Smooth muscle cell of the brain vasculature (primary cell): ENCODE measurements around the gene INTS11.

Experiments
- DNase-seq: peaks from one replicate; pipeline ENCODE4 v3.0.0-alpha.2; 2012; ENCODE audit warnings: low read depth, low spot score

Gene INTS11

DNA sequence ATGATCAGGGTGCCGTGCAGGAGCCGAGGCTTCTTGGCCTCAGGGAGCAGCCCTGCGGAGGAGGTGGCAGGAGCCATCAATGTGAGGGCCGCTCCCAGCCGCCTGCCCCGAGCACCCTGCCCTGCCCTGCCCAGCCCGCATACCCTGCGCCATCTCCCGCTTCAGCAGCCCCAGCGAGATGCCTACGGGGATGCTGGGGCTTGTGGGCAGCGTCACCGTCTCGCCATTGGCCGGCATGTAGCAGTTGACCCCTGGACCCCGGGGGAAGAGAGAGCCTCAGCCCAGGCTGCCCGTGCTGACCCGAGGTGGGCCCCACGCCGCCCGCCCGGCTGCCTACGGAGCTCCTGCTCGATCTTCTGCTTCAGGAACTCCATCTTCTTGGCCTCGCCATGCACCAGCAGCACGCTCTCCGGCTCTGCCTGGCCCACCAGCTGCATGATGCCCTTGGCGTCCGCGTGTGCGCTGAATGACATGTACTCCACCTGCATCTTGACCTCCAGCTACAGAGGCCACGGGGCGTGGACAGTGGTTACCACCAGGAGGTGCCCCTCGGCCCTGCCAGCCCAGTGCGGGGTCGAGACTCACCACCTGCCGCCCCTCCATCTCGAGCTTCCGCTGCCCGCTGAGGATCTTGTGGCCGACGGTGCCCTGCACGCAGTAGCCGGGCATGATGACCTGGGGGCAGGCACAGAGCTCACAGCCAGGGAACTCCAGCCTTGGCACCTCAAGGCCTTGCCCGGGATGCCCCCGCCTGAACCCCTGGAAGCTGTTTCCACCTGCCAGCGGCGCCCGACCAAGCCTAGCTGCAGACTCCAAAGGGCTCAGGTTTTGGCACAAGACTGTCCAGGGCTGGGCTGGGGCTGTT, 11.8 kb downstream of the INTS11 start:
- no peak for DNase-seq

DNA sequence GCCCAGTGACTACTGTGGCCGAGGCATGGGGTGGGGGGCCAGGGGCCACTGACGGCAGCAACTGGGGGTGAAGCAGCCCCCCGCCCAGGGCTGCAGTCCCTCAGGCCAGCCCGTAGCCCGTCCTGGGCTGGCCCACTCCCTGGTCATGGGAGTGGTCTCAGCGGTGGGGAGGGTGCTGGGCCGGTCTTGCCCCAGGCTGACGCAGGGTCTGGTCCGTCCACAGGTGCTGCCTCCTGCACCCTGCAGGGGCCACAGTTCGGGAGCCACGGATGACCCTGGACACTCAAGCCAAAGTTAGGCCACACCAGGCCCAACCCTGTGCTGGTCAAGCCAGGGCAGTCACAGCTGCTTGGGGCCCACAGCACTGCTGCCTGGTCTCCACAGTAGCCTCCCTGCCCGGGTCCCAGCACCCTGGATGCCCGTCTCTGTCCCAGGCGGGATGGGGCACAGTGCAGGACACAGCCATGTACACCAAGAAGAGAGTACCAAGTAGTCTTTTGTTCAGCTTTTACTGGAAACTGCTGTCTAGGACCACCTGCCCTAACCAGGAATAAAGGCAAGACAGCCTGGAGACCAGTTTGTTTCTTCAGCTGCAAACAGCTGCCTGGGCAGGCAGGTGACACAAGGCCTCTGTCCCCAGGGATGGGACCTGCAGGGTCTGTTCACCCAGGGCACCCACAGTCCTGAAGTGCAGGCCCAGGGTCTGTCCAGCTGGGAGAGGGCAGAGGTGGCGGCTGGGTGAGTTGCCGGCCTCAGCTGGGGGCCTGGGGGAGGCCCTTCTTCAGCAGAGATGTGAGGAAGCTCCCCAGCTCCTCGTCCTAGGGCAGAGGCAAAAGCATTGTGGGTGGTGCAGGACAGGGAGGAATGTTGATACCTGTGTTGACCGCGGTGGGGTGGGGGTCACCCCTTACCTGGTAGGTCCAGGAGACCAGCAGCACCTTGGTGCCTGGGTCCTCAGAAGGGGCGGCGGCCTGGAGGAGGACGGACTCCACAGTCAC, 13.1 kb downstream of the INTS11 start:
- no peak for DNase-seq

- DNase-seq, result no peak
These were observed 13.9 kb downstream of the INTS11 start for GRCh38 chr1:1310476-1311053.

GRCh38 chr1:1310109-1310385, 14.4 kb downstream of the INTS11 start:
- DNase-seq, result no peak

- DNase-seq, result no peak
These were observed 15.0 kb downstream of the INTS11 start for GRCh38 chr1:1309251-1310108.

- DNase-seq, result no peak
These were observed 15.7 kb downstream of the INTS11 start for GRCh38 chr1:1308756-1309250.

DNA sequence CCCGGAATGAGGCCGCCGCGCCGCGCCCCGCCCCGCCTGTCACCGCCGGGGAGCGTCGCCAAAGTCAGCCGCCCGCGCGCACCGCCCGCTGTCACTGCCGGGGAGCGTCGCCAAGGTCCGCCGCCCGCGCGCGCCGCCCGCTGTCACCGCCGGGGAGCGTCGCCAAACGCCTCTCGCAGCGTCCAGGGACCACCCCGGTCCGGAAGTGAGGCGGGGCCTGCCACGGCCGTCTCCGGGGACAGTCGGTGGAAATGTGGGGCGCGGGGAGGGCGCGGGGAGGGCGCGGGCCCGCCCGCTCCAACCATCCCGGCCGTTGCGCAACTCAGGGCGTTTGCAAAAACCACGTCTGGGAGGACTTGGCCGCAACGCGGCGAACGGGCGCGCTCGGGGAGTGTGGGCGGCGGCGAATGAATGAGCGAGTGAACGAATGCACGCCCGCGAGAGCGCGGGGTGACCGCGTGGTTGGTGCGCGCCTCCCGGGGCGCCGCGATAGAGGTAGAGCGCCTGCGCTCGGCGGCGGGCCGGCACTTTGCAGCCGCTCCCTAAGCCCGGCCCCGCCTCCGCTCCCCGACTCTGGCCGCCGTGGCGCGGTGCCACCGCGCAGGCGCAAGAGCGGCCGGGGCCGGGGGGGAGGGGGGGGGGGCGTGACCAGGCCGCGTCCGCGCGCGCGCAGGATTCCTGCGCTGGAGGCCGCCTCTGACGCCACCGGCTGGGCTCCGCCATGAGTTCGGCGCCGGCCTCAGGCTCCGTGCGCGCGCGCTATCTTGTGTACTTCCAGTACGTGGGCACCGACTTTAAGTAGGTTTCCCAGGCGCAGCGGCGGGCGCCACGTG, 16.3 kb downstream of the INTS11 start, which contains the start of the genes ACAP3 and PUSL1:
Gene ACAP3 (minus strand): TSS at position 8 of the 833 bp plus-strand sequence. CDS start 115 bp downstream, outside the sequence.
Gene PUSL1 (plus strand): TSS at position 675 of the 833 bp plus-strand sequence. CDS start 47 bp downstream, at position 722.
- DNase-seq, result peak; percentile 72

DNA sequence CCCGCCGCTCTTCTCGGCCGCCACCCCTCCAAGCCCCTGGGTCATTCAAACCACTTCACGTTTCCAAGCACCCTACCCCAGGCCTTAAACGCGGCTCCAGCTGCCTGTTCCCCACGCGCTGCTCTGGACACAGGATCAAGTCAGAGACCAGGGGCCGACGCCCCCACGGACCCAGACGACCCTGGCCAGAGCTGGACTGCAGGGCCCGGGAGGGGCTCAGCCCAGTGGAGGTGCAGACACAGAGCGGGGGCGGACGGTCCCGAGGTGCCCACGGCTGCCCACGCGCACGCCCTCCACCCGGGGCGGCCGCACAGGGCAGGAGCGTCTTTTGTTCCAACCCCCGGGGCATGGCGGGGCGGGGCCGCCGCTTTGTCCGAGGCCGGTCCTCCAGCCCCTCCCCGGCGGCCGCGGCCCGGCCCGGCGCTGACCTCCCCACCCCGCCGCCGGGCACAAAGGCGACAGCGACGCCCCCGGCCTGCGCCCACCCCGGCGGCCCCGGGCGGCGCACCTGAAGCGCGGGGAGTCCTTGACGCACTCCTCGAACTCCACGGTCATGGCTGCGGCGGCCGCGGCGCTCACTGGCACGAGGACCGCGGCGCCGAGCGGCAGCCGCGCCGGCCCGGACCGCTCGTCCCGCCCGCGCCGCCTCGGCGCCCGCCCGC, 17.1 kb downstream of the INTS11 start:
- DNase-seq, result no peak

DNA sequence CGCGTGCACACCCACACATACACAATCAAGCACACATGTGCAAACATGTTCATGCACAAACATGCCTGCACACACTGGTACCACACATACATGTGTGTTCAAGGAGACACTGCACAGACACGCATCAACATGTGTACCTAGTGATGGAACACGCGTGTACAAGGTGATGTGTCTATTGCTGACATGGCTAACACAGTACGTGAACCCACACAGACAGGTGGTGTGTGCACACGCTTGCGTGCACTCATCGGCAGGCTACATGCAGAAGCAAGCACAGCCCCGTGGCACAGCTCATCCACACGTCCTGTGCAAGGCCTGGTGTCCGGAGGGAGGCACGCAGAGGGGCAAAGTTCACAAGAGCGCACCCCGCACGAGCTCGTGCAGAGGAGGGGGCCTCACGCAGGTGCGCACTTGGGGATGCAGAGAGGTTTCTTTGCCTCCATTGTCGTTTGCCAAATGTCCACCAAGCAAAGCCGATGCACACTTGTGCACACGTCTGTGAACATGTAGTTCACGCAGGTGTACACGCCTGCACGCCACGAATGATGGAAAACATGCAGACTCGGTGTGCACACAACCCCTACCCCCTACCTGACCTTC, 17.7 kb downstream of the INTS11 start:
- no peak for DNase-seq

GRCh38 chr1:1306070-1306660, 18.3 kb downstream of the INTS11 start:
- DNase-seq, result no peak

- no peak for DNase-seq
These were observed 19.0 kb downstream of the INTS11 start for GRCh38 chr1:1305300-1306069.

- peak; percentile 35 for DNase-seq
These were observed 19.8 kb downstream of the INTS11 start for GRCh38 chr1:1304331-1305299.

GRCh38 chr1:1303736-1304135, 20.7 kb downstream of the INTS11 start:
- DNase-seq, result no peak

DNA sequence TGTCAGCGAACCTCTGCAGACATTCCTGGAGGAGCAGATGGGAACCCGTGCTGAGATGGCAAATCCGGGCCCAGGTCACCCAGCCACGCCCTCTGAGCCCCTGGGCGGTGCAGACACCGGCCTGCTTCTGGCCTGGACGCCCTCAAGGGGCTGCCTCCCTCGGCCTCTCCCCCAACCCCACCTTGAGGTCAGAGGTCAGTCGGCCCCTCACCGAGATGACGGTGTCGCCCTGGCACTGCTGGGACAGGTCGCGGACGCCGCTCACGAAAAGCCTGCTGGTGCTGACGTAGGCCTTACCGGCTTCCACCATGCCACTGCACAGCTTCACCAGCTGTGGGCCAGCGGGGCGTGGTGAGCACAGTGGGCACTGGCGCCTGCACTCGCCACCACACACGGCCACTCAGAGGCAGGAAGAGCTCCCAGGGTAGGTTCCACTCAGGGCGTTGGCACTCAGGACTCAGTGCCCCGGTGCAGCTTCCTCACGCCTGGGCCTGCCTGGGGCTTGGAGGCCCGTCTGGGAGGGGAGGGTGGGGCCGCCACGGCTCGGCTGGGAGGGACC, 21.4 kb downstream of the INTS11 start:
- DNase-seq, result no peak

DNA sequence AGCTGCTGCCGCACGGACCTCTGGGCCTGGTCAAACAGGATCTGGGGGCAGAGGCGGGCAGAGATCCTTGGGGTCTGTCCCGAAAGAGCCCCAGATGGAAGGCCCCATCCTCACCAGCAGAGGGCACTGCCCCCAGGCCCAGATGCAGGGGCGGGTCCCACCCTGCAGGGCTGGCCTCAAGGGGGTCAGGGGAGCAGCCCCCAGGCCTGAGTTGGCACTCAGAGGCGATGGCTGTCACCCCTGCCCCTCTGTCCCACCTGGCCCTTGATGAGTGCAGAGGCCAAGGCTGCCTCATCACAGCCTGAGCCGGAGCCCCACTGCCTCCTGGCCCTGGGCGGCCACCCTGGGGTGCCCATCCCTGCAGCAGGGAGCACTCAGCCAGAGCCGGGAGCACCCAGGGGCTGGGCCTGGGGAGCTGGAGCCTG, 22.4 kb downstream of the INTS11 start:
- no peak for DNase-seq

GRCh38 chr1:1300352-1300739, 24.1 kb downstream of the INTS11 start:
- no peak for DNase-seq
